HG02678 (cell line): ENCODE data around the gene CFAP61.

Source experiments
- ATAC-seq: cut with Tn5 transposase; IDR thresholded peaks from one replicate; pipeline ENCODE4 v1.9.1; 2021; ENCODE audit warnings: mild to moderate bottlenecking, moderate library complexity; ENCODE audit not compliant: unreplicated experiment

Gene CFAP61

DNA sequence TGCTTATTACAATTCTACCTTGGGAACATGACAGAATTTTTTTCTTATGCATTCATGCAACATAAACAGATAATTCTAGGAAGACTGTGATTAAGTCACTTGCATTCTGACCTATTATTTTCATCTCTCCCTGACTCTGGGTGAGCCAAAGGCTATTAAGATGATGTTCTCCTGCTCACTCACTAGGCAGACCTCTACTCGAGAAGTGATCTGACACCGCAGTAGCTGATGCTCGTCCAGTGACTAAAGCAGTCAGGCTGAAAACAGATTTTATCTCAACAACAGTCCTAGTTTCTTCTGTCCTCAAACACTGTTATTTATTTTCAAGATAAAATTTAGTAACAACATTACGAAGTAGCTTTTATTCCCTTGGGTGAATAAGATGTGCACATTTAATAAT lies 17.8 kb upstream of the CFAP61 start:
- ATAC-seq: no peak

DNA sequence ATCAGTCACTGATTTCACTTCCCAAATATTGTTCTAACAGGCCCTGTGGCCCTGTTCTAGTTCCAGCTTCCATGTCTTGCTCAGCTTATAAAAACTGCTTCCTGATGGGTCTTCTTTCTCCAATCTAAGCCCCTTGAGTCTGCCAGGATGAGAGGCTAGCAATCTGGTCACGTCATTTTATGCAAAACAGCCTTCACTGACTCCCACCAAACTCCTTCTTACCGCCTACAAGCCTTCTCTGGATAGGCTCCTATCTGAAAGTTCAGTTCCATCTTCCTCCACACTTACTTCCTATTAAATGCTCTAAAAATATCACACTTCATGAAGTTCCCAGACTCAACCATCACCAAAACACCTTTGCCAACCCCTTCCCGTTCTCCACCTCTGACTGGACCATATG lies 15.6 kb upstream of the CFAP61 start:
- no peak for ATAC-seq

DNA sequence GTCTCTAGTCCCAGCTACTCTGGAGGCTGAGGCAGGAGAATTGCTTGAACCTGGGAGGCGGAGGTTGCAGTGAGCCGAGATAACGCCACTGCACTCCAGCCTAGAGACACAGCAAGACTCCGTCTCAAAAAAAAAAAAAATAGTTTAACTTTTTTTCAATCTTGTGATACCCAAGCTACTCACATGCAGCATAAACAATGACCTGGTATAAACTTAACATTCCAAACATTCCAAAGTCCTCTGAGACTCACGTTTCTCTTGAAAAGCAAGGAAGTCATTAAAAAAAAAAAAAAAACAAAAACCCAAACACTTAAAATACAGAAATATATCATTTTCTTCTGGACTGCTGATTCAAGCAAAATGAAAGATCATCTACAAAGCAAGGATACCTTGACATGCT lies 14.4 kb upstream of the CFAP61 start:
- ATAC-seq: no peak

DNA sequence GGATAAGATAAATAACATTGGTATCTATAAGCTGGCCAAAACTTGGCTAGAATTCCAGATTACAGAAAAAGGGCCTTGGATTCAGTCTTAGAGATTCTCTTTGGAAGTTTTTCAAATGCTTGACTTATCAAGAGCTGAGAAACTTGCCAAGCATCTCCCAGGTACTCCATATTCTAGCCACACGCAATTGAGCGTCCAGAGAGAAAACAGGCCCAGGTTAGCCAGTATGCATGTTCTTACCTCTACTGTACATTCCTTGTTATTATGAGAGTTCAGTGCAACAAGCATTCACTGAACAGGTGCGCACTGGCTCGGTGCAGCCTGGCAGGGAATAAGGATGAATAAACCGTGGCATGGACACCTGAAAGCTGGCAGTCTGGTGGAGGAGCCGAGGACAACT lies 13.7 kb upstream of the CFAP61 start:
- no peak for ATAC-seq

DNA sequence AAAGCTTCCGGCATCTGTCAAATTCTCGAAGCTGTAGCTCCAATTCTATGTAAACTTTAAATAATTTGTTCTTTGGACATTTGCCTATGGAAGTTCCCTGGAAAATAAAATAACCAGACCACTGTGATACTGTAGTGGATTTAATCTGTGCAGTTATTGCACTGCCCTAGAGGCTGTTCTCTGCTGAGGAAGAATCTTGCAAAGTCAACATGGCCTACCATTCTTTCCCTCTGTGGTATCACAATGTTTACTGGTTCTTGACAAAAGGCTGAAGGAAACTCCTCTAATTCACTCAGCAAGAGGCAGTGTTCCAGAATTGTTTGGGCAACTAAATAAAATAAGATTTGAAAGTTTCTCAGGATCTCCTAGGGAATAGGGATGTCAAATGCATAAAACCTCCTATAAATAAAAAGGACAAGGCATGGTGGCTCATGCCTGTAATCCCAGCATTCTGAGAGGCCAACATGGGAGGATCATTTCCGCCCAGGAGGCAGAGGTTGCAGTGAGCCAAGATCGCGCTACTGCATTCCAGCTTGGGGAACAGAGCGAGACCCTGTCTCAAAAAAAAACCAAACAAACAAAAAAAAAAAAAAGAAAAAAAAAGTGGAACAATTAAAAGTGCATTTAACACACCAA lies 12.5 kb upstream of the CFAP61 start:
- ATAC-seq: no peak

DNA sequence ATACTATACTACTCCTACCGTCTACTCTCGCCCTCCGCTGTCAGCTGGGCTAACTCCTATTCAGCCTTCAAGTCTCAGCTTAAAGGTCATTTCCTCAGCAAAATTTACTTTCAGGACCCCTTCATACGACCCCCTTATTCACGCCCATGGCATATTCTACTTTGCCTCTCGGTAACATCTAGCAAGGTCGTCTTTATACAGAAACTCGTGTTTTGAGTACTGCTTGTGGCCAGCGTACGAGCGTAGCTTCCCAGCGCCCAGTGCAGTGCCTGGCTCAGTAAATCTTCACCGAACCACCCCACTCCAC lies 612 bp upstream of the CFAP61 start:
- ATAC-seq: peak; percentile 15

DNA sequence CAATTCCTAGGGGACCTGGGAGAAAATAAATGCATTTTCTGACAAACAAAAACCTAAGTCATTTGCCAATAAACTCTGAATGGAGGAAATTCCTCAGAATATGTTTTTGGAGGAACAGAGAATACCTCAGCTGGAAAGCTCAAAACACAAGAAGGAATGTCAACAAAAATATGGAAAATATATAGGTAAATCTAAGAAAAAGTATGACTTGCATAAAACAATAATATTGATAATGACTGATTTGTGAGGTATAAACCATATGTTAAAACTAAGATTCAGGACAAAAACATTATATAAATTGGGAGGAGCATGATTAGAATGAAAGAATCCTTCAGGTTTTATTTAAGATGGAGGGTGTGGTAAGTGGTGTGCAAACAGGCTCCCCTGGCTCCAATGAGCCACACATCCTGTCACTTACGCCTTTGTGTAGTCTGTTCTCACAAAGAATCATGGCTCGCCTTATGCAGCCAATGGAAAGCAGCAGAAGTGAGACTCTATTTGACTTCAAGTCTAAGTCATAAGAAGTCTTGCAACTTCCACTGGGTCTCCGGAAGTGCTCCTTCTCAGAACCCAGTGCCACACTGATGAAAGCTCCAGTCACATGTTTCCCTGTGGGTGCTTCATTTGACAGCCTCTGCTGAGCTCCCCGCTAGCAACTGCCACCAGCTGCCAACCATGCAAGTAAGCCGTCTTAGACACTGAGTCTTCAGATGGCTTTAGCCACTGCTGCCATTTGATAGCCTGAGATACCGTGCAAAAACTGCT lies 8.1 kb downstream of the CFAP61 start:
- no peak for ATAC-seq

DNA sequence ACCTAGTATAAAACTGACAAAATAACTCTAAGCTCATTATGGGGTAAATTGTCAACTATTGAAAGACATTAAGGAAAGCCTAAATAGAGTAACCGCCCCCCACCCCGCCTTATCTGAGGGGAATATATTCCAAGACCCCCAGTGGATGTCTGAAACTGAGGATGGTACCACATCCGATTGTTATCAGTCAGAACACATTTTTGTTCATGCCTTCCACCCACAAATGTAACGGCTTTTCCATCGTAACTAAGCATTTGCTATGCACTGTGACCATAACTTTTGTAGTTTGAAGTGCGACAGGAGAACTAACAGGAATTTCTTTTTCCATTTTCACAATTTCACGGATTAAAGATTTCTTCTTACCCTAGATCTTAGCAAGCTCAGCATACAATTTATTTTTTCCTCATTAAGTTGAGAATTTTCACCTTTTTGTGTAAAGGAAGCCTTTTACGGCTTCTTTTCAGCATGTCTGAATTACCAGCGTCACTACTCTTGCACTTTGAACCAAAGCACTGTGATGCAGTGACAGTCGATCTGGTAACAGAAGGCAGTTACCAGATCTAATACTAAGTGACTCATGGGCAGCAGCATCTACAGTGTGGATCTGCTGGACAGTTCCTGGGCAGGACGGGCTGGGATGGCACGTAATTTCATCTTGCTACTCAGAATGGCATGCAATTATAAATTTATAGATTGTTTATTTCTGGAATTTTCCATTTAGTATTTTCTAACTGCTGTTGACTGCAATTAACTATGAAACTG lies 11.8 kb downstream of the CFAP61 start:
- ATAC-seq: no peak

DNA sequence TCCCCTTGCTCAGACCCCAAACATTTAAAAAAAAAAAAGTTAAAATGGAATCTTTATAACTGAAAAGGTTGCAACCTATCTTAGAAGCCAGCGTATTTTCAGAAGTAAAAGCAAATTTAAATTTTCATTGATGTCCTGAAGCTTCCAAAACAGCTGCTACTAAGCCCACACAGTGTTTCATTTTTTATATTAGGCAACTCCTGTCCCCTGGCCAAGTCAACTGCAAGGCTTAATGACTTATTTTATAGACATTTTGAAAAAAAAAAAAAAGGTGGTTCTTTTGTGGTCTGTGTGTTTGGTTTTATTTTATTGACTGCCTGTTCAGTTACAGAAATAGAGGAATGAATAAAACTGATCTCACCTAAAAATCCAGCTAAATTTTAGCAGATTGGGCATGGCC lies 13.0 kb downstream of the CFAP61 start:
- no peak for ATAC-seq

DNA sequence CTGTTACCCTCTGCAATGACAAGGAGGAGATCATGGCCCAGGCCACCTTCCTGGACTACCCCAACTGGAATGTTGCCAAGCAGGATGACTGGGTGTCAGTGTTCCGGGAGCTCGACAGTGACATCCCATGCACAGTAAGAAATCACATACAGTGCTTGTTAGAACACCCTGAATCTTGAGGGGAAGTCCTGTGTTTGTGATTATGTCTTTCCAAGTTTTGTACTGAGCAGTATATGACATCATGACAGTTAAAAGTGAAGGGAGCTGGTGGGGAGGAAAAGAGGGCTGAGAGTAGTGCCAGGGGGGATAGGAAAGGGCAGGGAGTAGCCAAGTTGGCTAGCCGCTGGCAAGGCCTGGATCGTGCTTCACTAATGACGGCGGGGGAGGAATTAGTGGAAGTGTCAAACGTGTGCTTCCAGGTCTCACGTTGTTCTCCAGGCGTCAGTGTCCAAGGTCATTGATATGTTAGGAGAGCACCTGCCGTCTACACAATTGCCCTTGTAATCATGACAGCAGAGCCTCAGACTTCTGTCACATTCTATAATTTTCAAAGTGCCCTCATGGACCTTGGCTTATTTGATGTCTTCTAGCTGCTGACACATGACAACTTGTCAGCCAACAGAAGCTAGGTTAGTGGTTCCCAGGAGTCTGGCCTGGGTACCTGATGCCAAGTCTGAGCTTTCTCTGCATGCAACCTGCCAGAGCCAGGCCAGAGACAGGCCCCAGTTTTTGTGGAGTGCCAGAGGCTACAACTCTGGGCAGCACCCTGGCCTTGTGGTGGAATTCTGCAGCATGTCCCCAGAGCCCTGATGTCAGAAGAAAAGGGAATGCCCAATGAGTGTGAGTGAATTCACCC lies 18.8 kb downstream of the CFAP61 start:
- ATAC-seq: no peak

DNA sequence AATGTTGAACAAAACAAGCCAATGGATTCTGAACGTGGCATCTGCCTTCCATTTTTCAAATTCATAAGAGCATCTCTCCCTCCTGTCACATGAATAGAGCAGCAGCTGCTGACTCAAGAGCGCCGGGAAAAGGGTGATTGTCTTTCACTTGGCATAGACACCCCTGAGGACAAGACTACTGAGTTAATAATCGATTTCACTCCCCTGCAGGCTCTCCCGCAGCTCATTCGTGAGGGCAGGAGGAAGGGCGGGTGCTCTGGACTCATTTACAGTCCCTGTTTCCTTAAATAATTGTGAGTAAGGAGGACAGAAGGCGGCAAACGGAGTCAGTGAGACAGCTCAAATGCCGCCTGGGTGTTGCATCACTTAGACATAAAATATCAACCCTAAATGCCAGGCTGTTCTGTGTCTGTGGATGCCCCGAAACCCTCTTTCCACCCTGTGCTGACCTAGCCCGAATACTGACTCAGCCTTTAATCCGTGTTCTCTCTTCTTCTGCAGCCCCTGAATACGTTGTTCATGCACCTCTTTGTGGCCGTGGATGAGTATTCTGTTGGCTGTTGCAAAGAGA lies 21.6 kb downstream of the CFAP61 start:
- ATAC-seq: no peak

DNA sequence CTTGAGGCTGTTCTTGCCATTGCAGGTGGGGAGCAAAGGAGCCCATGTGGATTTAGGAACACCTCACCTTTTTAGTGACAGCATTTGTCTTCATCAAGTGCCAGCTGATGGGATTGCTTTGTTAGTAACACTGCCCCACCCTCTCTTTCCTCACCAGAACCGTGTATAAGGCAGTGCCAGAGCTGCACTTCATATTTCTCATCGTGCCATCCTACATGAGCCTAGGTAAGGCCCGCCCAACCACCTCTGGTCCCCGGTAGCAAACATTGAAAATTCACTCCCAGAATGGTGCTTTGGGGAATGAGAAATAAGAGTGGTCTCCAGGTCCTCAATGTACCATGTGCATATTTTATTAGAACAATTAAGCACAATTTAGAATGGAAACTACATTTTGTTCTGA lies 22.7 kb downstream of the CFAP61 start:
- no peak for ATAC-seq

DNA sequence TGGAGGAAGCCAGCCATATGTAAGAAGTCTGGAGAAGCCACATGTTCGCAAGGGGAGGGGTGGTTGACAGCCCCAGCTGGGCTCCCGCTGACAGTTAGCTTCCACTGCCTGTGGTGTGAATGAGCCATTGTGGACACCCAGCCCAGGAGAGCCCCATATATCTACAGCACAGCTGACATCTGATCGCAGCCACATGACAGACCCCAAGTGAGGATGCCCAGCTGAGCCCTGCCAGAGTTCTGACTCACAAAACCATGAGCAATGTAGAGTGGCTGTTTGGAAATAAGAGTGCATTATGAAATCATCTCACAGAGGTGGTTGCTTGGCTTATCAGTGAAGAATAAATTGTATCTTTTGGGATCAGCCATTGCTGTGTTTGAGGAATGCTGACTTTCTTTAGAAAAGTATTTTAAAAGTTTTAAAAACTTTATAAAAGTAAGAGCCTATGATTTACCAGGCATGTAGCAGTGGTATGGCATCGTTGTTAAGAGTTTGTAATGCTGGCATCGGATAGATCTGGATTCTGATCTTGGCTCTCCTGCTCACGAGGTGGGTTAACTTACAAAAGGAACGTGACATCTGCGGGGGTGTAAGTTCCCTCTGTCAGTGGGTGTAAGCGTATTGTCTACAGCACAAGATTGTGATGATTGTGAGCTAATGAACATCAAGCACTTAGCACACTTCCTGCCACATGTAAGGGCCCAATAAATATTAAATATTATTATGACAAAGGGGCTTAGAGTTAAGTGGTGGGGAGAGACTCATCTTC lies 24.1 kb downstream of the CFAP61 start:
- no peak for ATAC-seq

DNA sequence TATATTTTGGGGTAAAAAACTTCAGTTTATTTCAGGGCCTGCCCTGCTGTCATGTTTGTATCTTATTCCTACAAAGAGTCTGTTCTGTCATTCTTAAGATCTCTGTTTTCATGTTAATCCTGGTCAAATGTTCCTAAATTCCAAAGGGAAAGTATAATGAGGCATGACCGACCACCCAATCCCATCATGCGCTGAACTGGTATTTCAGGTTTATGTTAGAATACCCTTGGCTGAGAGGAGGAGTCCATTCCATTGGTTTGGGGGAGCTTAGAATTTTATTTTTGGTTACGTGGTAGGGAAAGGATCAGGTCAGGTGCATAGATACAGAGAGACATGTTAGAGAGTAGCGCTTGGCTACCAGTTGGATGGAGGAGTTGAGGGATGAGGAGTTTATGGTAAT lies 25.7 kb downstream of the CFAP61 start:
- no peak for ATAC-seq

DNA sequence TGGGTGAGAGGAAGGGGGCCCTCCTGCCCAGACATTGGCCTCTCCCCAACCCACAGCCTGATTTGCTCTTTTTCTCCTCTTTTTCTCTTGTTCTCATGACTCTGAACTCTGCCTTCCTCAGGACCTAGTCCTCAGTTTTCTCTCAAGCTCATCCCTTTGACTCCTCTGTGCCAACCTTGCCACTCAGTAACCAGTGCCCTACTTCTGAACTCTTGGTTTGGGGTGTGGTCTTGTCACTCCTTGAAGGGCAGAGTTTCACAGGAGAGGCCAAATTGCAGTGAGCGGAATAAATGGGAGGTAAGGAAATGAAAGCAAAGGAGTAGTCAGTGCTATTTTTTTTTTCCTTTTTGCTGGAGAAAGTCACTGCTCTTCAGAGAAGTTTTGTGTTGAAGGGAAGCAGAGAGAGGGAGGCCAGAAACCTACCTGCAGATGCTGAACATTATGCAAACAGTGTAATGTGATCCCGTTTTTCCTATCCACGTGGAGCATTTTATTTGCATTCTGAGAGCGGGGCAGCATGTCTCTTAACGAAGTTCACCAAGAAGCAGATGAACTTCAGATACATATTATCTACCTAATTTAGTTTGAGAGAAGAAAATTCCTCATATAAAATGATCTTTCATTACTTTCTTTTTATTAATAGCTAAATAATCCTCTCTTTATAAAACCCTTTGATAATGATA lies 26.9 kb downstream of the CFAP61 start:
- ATAC-seq: no peak

DNA sequence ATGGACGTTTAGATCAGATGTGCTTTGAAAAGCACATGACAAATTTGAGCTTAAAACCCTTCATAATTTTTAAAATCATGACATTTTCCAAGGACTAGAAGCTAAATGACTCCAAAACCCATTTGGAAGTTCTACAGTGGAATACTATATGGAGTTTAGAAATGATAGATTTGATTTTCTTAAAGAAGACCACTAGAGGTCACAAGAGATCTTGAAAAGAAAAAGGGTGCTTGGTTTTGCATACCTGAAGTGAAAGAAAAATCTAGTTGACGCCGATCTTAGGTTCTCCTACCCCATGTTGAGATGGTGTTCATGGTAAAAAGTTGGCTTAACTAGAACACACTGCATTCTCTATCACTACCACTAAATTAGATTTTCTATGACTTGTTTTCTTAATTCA lies 31.5 kb downstream of the CFAP61 start:
- no peak for ATAC-seq

DNA sequence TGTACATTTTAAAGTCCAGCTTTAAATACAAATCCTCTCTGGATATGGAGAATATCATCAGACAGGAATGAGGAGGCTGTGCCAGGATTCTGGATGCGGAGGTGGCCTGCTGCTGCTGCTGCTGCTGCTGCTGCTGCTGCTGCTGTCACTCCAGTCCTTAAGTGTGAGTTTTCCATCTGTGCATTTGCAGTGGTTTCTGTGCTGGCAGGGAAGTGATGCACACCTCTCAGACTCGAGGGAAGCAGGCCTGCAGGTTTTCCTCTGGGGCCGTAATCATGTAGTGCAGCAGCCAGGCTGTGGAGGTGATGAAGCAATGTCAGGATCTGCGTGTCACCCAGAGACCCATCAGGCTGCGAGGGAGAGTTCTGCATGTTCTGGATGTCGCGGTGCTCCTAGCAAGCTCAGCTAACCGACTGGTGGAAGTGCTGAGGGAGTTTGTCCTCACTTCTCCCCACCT lies 32.0 kb downstream of the CFAP61 start:
- ATAC-seq: no peak

DNA sequence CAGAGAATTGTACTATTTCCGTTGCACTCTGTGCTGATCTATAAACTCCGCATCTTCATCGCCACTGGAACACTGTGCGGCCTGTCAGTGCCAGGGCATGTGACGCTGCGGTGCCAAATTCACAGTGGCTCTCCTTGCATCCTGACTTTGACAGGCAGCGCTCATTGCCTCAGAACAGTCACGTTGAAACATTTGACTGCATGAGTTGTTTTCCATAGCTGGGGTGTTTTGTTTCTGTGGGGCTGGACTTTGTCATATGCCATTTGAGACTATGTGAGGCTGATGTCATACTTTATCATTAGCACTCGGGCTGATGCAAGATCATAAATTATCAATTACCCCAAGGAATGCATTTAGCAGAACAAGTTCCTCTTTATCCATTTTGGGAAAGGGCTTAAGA lies 32.7 kb downstream of the CFAP61 start:
- no peak for ATAC-seq

DNA sequence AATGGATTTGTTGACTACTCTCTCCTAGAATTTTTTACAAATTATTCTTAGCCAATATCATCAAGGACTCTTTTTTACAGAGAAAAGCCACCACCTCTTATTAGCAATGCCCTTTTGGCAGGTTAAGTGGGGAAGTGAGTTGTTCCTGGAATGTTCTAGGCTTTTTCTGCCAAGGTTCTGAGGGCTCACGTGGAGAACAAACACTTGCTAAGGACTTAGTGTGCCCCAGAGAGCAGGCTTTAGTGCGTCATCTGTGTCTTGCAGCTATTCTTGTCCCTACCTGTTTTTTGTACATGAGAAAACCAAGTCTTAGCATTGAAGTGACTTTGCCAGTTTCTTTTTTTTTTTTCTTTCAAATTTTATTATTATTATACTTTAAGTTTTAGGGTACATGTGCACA lies 33.5 kb downstream of the CFAP61 start:
- ATAC-seq: no peak

DNA sequence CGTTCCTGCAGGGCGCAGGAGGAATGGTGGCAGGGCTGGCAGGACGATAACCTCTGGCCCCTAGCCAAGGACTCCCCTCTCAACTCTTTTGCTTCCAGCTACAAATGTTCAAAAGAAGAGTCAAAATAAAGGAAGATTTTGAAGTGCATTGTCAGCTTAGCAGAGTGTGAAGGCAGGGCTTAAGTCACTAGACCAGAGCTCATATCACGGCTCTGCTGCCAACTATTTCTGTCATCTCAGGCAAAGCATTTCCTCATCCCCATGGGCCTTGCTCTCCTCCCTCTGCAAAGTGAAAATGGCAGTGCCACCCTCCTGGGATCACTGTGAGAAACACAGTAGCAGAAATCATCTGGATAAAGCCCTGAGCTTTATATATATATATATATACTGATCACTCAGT lies 36.7 kb downstream of the CFAP61 start:
- no peak for ATAC-seq
